B cell (primary cell): ENCODE results near the gene DROSHA. TPM values are rescaled to one million over a fixed set of nuclear protein-coding genes. Genes with fewer than 3 reads are reported as not detected.

Experiments
- ATAC-seq: fragments of 200-7000 bp; cut with Tn5 transposase; one replicate; pipeline ENCODE4 v1.10.0; 2021; ENCODE audit warnings: low read depth, mild to moderate bottlenecking, moderate number of reproducible peaks, moderate library complexity
- CTCF ChIA-PET: fragments of 350-600 bp; sonication (Branson Sonifier 250); formaldehyde crosslinking; loops from one replicate; lab custom pipeline; 2021; ENCODE audit warnings: antibody characterized with exemption, inconsistent platforms; lab: Charles Lee
- POLR2A ChIA-PET: fragments of 350-600 bp; sonication (Branson Sonifier 250); formaldehyde crosslinking; loops from one replicate; lab custom pipeline; 2021; ENCODE audit warnings: antibody characterized with exemption; lab: Charles Lee
- DNase-seq: peaks from one replicate; pipeline ENCODE4 v3.0.0; 2013
- H2AFZ ChIP-seq: 2 replicates; pipeline ENCODE4 v1.6.1; 2012; ENCODE audit warnings: mild to moderate bottlenecking, low read depth, low read length; ENCODE audit not compliant: insufficient read depth, poor library complexity, severe bottlenecking
- H3K27ac ChIP-seq, 2 donors: 1 replicate in 1 of 2; 2 replicates in 1 of 2; pipeline ENCODE4 v1.5.1; 2012 to 2013; ENCODE audit warnings: low read length in 2 of 2, mild to moderate bottlenecking in 2 of 2, moderate library complexity in 1 of 2
- H3K27me3 ChIP-seq, 4 experiments: fragments of 200-600 bp in 1 of 4; sonication (generic) in 1 of 4; replicated peaks in 1 of 4; 1 replicate in 2 of 4; 2 replicates in 2 of 4; pipeline versions ENCODE4 v1.6.1 to v1.7.0; 2013 to 2016; ENCODE audit warnings: low read length in 3 of 4, mild to moderate bottlenecking in 2 of 4, mixed read lengths in 1 of 4, moderate library complexity in 1 of 4; ENCODE audit not compliant: insufficient read depth in 4 of 4, control insufficient read depth in 3 of 4; ENCODE audit errors: control extremely low read depth in 1 of 4
- H3K36me3 ChIP-seq, 2 experiments: replicated peaks in 1 of 2; 1 replicate in 1 of 2; 2 replicates in 1 of 2; pipeline versions ENCODE4 v1.6.1 to v1.7.1; 2013; ENCODE audit warnings: low read length in 1 of 2; ENCODE audit not compliant: insufficient read depth in 2 of 2, control insufficient read depth in 1 of 2; ENCODE audit errors: control extremely low read depth in 1 of 2, extremely low read depth in 1 of 2
- H3K4me1 ChIP-seq, 2 donors: fragments of 200-600 bp in 1 of 2; sonication (generic) in 1 of 2; 1 replicate in 1 of 2; 2 replicates in 1 of 2; pipeline versions ENCODE4 v1.5.1 to v1.6.1; 2013 to 2017; ENCODE audit warnings: low read length in 2 of 2; ENCODE audit not compliant: control insufficient read depth in 2 of 2, insufficient read depth in 2 of 2
- H3K4me2 ChIP-seq: replicated peaks from 2 replicates; pipeline ENCODE3; 2012; ENCODE audit warnings: mild to moderate bottlenecking, low read depth, low read length; ENCODE audit not compliant: poor library complexity, severe bottlenecking
- H3K4me3 ChIP-seq, 5 experiments: fragments of 200-600 bp in 1 of 5; sonication (generic) in 1 of 5; 1 replicate in 3 of 5; 2 replicates in 2 of 5; pipeline versions ENCODE4 v1.5.1 to v1.7.0; 2011 to 2016; ENCODE audit warnings: low read length in 4 of 5, mild to moderate bottlenecking in 4 of 5, low read depth in 2 of 5, control low read depth in 1 of 5, moderate library complexity in 1 of 5; ENCODE audit not compliant: insufficient read depth in 1 of 5; ENCODE audit errors: control extremely low read depth in 1 of 5, extremely low read depth in 1 of 5
- H3K79me2 ChIP-seq: fragments of 200-600 bp; sonication (generic); one replicate; pipeline ENCODE4 v1.6.0; 2016; ENCODE audit warnings: low read length; ENCODE audit not compliant: control insufficient read depth, insufficient read depth
- H3K9ac ChIP-seq: fragments of 200-600 bp; sonication (generic); 2 replicates; pipeline ENCODE4 v1.6.1; 2017; ENCODE audit warnings: mild to moderate bottlenecking, low read length, moderate library complexity
- H3K9me3 ChIP-seq, 3 donors: one replicate each; pipeline versions ENCODE4 v1.6.1 to v1.7.1; 2013; ENCODE audit warnings: low read length in 2 of 3; ENCODE audit not compliant: control insufficient read depth in 2 of 3, insufficient read depth in 1 of 3; ENCODE audit errors: control extremely low read depth in 1 of 3
- H4K20me1 ChIP-seq: 2 replicates; pipeline ENCODE4 v1.6.0; 2012; ENCODE audit warnings: mild to moderate bottlenecking, low read length; ENCODE audit not compliant: insufficient read depth, control insufficient read depth, poor library complexity, severe bottlenecking
- H3K27ac Mint-ChIP-seq: one replicate; pipeline ENCODE4 v1.8.0; 2021; ENCODE audit warnings: mixed read lengths
- H3K27me3 Mint-ChIP-seq: one replicate; pipeline ENCODE4 v1.8.0; 2021; ENCODE audit warnings: mixed read lengths
- H3K4me1 Mint-ChIP-seq: one replicate; pipeline ENCODE4 v1.8.0; 2021; ENCODE audit warnings: mixed read lengths
- H3K4me3 Mint-ChIP-seq: one replicate; pipeline ENCODE4 v1.8.0; 2021; ENCODE audit warnings: mixed read lengths
- H3K9me3 Mint-ChIP-seq: one replicate; pipeline ENCODE4 v1.8.0; 2022; ENCODE audit warnings: mixed read lengths; ENCODE audit not compliant: insufficient read depth
- EZH2 ChIP-seq: IDR thresholded peaks from 2 replicates; pipeline ENCODE4 v1.6.1; 2012; ENCODE audit warnings: borderline replicate concordance, low read depth, mild to moderate bottlenecking, moderate library complexity, low read length; ENCODE audit not compliant: insufficient read depth, poor library complexity, severe bottlenecking
- WGBS: methylation state at CpG from one replicate; pipeline ENCODE4 v1.1.5; 2013; ENCODE audit warnings: missing lambda C conversion rate; ENCODE audit not compliant: insufficient coverage; 5-methylcytosine and 5-hydroxymethylcytosine counted together
- intact Hi-C: fragments of 100-400 bp; cut with micrococcal nuclease; formaldehyde crosslinking; loops from one replicate; pipeline ENCODE4 v1.10.0; 2022
- polyA plus RNA-seq: library from polyadenylated mRNA; depleted of rRNA; stranded (reverse); fragments of >200 nt; gene quantifications from 2 replicates; pipeline ENCODE4 v1.2.3, GENCODE V29; 2012
- total RNA-seq, 2 donors: library from RNA; stranded (reverse); fragments of 120-200 nt in 1 of 2; gene quantifications; 1 replicate in 1 of 2; 2 replicates in 1 of 2; pipeline versions ENCODE4 v1.2.3 to v1.2.4, GENCODE V29; 2013 to 2022
- TF ChIP-seq, protein P1 (sequence below): fragments of 200-600 bp; IDR thresholded peaks from one replicate; pipeline ENCODE4 v1.8.0; 2022; ENCODE audit warnings: antibody characterized with exemption, mild to moderate bottlenecking

DROSHA gene
- total and polyA plus RNA-seq, 2 donors (not counting 1 experiment from before 2014, with no cell fraction given): 31.2 to 62.4 TPM

DNA sequence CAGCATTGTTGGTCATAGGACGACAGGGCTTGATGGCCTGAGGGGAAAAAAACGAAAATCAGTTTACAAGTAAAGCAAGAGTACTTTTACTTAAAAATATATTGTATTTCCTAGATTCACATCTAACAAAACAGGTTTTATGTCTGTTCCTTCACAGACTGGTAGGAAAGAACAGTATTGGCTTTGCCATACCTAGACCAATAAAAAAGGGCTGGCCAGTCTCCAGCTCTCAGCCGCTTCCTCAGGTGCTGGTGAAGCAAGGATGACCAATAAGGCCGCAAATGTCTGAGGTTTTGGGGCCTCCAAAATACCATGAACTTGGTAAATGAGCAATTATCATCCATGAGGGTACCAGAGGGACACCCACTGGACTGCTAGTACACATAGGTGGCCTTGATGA, 36.6 kb downstream of the DROSHA start:
- H2AFZ ChIP-seq: no peak overlapping the region
- TF ChIP-seq, protein P1, sequence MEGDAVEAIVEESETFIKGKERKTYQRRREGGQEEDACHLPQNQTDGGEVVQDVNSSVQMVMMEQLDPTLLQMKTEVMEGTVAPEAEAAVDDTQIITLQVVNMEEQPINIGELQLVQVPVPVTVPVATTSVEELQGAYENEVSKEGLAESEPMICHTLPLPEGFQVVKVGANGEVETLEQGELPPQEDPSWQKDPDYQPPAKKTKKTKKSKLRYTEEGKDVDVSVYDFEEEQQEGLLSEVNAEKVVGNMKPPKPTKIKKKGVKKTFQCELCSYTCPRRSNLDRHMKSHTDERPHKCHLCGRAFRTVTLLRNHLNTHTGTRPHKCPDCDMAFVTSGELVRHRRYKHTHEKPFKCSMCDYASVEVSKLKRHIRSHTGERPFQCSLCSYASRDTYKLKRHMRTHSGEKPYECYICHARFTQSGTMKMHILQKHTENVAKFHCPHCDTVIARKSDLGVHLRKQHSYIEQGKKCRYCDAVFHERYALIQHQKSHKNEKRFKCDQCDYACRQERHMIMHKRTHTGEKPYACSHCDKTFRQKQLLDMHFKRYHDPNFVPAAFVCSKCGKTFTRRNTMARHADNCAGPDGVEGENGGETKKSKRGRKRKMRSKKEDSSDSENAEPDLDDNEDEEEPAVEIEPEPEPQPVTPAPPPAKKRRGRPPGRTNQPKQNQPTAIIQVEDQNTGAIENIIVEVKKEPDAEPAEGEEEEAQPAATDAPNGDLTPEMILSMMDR: no peak
- TF ChIP-seq EZH2: no peak
- H3K36me3 ChIP-seq: peaks cover 0 to 80% of the 10 kb centered on the region in 2 experiments
- no peaks in the 10 kb centered on the region for H3K9me3 ChIP-seq
- Mint-ChIP-seq H3K27me3 (no peaks in the 10 kb centered on the region), H3K4me3 (no peak overlapping the region), H3K27ac (no peak overlapping the region), H3K4me1 (no peaks in the 10 kb centered on the region), H3K9me3 (no peaks in the 10 kb centered on the region)
- no peaks in the 10 kb centered on the region for H3K27me3 ChIP-seq
- WGBS: 100% methylated on average over 2 of the region's 4 CpGs
- POLR2A ChIA-PET: no interaction called here
- no peak overlapping the region for H3K4me2 ChIP-seq
- DNase-seq: no peak
- no peaks in the 10 kb centered on the region for H3K4me1 ChIP-seq
- H3K4me3 ChIP-seq: no peak overlapping the region
- ATAC-seq: no peak
- no peaks in the 10 kb centered on the region for H3K79me2 ChIP-seq
- H4K20me1 ChIP-seq: no peaks in the 10 kb centered on the region
- no peak overlapping the region for H3K27ac ChIP-seq
- no peak overlapping the region for H3K9ac ChIP-seq
- intact Hi-C loops: no loop called here
- CTCF ChIA-PET: no interaction called here

DNA sequence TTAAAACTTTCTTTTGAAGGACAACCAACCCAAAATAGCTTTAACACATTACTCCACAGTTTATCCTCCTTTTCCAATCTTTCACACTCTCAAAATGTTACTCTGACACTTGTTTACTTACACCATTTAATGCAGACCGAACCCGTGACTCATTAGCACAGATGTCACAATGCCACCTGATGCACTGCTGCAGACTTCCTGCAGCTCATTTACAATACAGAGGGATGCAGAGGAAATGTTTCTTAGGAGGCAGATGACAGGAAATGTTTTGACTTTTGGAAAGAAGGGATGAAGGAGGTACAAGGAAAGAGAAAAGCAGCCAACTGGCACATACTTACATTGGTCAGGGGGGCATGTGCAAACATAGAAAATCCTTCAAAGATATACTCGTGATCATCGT, 39.0 kb downstream of the DROSHA start:
- CTCF ChIA-PET: no interaction called here
- intact Hi-C loops: no loop called here
- no peak for ATAC-seq
- no peaks in the 10 kb centered on the region for H4K20me1 ChIP-seq
- Mint-ChIP-seq H3K4me3 (no peak overlapping the region), H3K27ac (no peak overlapping the region), H3K4me1 (no peaks in the 10 kb centered on the region), H3K9me3 (no peaks in the 10 kb centered on the region), H3K27me3 (no peaks in the 10 kb centered on the region)
- H3K4me3 ChIP-seq: no peak overlapping the region
- POLR2A ChIA-PET: interaction anchor here (0.6 kb wide), 1 partner anchor 108 kb away, joined by 5 read pairs; no protein-coding TSS in a partner anchor
- WGBS: 100% methylated on average over 2 of the region's 4 CpGs
- H2AFZ ChIP-seq: no peak overlapping the region
- H3K4me1 ChIP-seq: no peaks in the 10 kb centered on the region
- TF ChIP-seq, protein P1: no peak
- no peak for TF ChIP-seq EZH2
- H3K27me3 ChIP-seq: no peaks in the 10 kb centered on the region
- no peak overlapping the region for H3K27ac ChIP-seq
- H3K4me2 ChIP-seq: no peak overlapping the region
- peaks cover 0 to 75% of the 10 kb centered on the region in 2 experiments for H3K36me3 ChIP-seq
- H3K9ac ChIP-seq: no peak overlapping the region
- no peaks in the 10 kb centered on the region for H3K79me2 ChIP-seq
- H3K9me3 ChIP-seq: no peaks in the 10 kb centered on the region
- DNase-seq: no peak
